ENCODE measurements around the gene TBC1D10A.

TBC1D10A gene

GRCh38 chr22:30323246-30323645, 3.5 kb downstream of the TBC1D10A start:
- TF ChIP-seq, protein P1, sequence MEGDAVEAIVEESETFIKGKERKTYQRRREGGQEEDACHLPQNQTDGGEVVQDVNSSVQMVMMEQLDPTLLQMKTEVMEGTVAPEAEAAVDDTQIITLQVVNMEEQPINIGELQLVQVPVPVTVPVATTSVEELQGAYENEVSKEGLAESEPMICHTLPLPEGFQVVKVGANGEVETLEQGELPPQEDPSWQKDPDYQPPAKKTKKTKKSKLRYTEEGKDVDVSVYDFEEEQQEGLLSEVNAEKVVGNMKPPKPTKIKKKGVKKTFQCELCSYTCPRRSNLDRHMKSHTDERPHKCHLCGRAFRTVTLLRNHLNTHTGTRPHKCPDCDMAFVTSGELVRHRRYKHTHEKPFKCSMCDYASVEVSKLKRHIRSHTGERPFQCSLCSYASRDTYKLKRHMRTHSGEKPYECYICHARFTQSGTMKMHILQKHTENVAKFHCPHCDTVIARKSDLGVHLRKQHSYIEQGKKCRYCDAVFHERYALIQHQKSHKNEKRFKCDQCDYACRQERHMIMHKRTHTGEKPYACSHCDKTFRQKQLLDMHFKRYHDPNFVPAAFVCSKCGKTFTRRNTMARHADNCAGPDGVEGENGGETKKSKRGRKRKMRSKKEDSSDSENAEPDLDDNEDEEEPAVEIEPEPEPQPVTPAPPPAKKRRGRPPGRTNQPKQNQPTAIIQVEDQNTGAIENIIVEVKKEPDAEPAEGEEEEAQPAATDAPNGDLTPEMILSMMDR (IDR thresholded peaks at IDR 0.05; ENCODE audit: low read depth, low read length, missing control alignments): no peak
- no peak overlapping the region for H3K4me3 ChIP-seq (replicated peaks; ENCODE audit: low read depth, low read length)
- no peak for DNase-seq (ENCODE audit: extremely low read depth, low read depth)

DNA sequence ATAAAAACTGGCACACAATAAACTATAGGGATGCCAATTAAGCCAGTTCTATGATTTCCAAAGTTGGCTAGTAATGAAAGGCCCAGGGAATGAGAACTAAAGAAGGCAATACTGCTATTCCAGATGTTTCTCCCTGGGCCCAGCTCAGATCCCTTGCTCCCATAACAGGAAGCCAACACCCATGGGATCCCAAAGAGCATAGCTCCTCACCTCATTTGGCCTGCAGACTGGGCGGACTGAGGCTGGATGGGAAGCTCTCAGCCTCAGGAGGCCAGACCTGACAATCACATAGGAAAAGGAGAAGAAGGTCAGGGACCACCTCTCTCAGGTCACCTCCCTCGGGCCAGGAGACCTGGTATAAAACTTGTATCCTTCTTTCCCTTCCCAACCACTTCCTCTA, 5.3 kb downstream of the TBC1D10A start:
- H3K4me3 ChIP-seq (replicated peaks; ENCODE audit: low read depth, low read length): no peak overlapping the region
- no peak for DNase-seq (ENCODE audit: extremely low read depth, low read depth)
- TF ChIP-seq, protein P1 (IDR thresholded peaks at IDR 0.05; ENCODE audit: low read depth, low read length, missing control alignments): no peak

DNA sequence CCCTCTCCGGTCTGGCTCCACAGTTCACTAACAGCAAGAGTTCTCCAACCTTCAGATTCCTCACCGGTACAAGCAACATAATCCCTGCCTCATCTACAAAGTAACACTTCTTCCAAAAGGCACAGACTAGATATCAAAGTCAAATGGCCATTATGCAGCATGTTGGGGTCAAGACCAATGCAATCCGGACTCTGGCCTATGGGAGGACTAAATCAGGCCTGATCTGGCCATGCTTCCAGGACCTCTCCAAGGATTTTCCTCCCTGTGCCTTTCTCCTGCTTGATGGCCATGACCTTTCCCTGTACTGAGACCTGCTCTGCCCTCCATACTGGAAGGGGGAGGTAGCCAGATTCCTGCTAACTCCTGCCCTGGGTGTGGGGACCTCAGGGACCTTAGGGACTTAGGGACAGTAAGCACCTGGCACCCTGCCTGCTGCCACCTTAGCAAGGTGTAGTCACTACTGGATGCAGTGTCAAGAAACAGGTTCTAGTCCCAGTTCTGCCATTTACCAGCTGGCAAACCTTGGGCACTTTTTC, 6.7 kb downstream of the TBC1D10A start:
- TF ChIP-seq, protein P1 (IDR thresholded peaks at IDR 0.05; ENCODE audit: low read depth, low read length, missing control alignments): no peak
- no peak for DNase-seq (ENCODE audit: extremely low read depth, low read depth)
- H3K4me3 ChIP-seq (replicated peaks; ENCODE audit: low read depth, low read length): no peak overlapping the region

DNA sequence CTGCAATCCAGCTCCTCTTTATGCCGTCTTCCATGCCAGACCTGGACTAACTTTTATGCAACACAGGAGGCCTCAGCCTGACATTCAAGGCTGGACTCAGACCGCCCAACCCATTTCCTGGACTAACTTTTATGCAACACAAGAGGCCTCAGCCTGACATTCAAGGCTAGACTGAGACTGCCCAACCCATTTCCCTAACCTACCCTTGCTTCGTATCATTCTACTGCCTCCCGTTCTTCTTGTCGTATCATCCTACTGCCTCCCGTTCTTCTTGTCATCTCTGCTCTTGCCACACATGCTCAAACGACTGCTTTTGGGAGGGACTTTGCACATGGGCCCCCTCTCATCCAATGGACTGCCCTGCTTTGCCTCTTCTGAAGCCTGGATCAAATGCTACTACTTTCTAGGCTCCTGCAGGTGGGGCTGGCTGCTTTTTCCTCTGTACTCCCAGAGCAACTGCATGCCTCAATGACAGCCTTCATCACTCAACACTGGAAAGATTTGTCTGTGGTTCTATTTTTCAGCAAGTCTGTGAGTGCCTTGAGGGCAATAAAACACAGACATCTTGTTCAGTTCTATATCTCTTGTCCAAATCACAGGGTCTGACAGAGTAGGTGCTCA, 7.8 kb downstream of the TBC1D10A start:
- H3K4me3 ChIP-seq (replicated peaks; ENCODE audit: low read depth, low read length): no peak overlapping the region
- DNase-seq (ENCODE audit: extremely low read depth, low read depth): no peak
- TF ChIP-seq, protein P1 (IDR thresholded peaks at IDR 0.05; ENCODE audit: low read depth, low read length, missing control alignments): no peak

DNA sequence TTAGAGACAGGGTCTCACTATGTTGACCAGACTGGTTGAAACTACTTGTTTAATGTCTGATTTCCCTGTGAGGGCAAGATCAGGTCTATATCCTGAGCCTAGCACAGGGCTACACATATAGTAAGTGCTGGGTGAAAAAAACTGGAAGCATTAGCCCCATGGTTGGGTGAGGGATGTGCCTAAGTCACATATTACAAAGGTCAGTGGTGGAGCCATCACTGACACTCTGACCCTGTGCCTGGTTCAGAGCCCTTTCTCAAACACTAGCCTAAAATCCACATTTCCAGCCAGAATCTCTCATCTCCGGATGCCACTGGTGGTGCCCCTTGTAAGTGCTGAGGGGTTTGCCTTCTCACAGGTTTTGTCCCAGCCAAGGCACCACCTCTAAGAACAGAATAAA, 9.0 kb downstream of the TBC1D10A start:
- TF ChIP-seq, protein P1 (IDR thresholded peaks at IDR 0.05; ENCODE audit: low read depth, low read length, missing control alignments): no peak
- no peak for DNase-seq (ENCODE audit: extremely low read depth, low read depth)
- H3K4me3 ChIP-seq (replicated peaks; ENCODE audit: low read depth, low read length): no peak overlapping the region

DNA sequence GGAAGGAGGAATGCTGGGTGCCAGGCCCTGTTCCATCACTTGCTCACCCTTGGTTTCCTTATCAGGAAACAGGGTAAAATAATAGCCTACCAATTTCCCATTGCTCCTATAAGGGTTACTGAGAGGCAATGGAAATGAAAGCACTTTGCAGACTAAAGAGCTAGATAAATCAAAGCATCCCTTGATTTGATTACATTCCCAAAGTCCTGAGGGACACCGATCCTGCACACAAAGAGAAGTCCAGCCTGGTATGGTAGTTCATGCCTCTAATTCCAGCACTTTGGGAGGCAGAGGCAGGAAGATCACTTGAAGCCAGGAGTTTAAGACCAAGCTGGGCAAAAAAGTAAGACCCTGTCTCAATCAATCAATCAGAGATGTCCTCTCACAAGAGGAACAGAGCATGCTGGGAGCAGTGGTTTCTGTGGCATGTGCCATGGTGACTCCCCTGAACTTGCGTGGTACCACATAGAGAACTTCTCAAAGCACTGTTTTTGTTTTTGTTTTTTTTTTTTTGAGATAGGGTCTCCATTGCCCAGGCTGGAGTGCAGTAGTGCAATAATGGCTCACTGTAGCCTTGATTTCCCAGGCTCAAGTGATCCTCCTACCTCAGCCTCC, 10.7 kb downstream of the TBC1D10A start:
- no peak for DNase-seq (ENCODE audit: extremely low read depth, low read depth)
- TF ChIP-seq, protein P1 (IDR thresholded peaks at IDR 0.05; ENCODE audit: low read depth, low read length, missing control alignments): no peak
- H3K4me3 ChIP-seq (replicated peaks; ENCODE audit: low read depth, low read length): no peak overlapping the region
